Osteoblast (primary cell): ENCODE results near the gene INPP5A. TPM values are rescaled to one million over a fixed set of nuclear protein-coding genes. Genes with fewer than 3 reads are reported as not detected.

Experiments used
- DNase-seq: peaks from one replicate; pipeline ENCODE4 v3.0.0; 2011; ENCODE audit warnings: low spot score, mixed read lengths; ENCODE audit not compliant: insufficient read length; ENCODE audit errors: missing footprints
- H2AFZ ChIP-seq: 2 replicates; pipeline ENCODE4 v1.6.0; 2011; ENCODE audit warnings: mild to moderate bottlenecking, low read length
- H3K27ac ChIP-seq: 2 replicates; pipeline ENCODE4 v1.5.1; 2011; ENCODE audit warnings: mild to moderate bottlenecking, low read depth, low read length, moderate library complexity
- H3K27me3 ChIP-seq: 2 replicates; pipeline ENCODE4 v1.6.0; 2012; ENCODE audit warnings: mild to moderate bottlenecking, control low read depth, inconsistent platforms, low read length, moderate library complexity; ENCODE audit not compliant: insufficient read depth
- H3K36me3 ChIP-seq: 2 replicates; pipeline ENCODE4 v1.5.1; 2011; ENCODE audit warnings: mild to moderate bottlenecking, low read length, control low read depth, moderate library complexity; ENCODE audit not compliant: insufficient read depth
- H3K4me1 ChIP-seq: 2 replicates; pipeline ENCODE4 v1.5.1; 2011; ENCODE audit warnings: mild to moderate bottlenecking, low read length, control low read depth, moderate library complexity; ENCODE audit not compliant: insufficient read depth
- H3K4me2 ChIP-seq: 2 replicates; pipeline ENCODE4 v1.6.0; 2011; ENCODE audit warnings: mild to moderate bottlenecking, low read length; ENCODE audit not compliant: insufficient read depth
- H3K4me3 ChIP-seq: fragments of 200-600 bp; sonication (generic); 3 replicates; pipeline ENCODE4 v1.5.1; 2012; ENCODE audit warnings: mild to moderate bottlenecking, low read length, inconsistent platforms; ENCODE audit not compliant: insufficient read depth
- H3K79me2 ChIP-seq: 2 replicates; pipeline ENCODE4 v1.6.0; 2012; ENCODE audit warnings: mild to moderate bottlenecking, low read length, control low read depth, inconsistent platforms; ENCODE audit not compliant: insufficient read depth
- H3K9me3 ChIP-seq: 2 replicates; pipeline ENCODE4 v1.5.1; 2011; ENCODE audit warnings: low read depth, low read length, control low read depth
- H4K20me1 ChIP-seq: 2 replicates; pipeline ENCODE4 v1.6.0; 2012; ENCODE audit warnings: mild to moderate bottlenecking, low read length, control low read depth; ENCODE audit not compliant: insufficient read depth
- total RNA-seq: library from RNA; depleted of rRNA; stranded (reverse); fragments of >200 nt; gene quantifications from 2 replicates; pipeline ENCODE4 v1.2.3, GENCODE V29; 2012
- TF ChIP-seq, protein P1 (sequence below): IDR thresholded peaks from 2 replicates; pipeline ENCODE4 v1.5.1; 2011; ENCODE audit warnings: mild to moderate bottlenecking, low read depth, low read length, moderate library complexity; ENCODE audit errors: extremely low read depth

The INPP5A gene
- total RNA-seq, 1 donor: 22.8 TPM

DNA sequence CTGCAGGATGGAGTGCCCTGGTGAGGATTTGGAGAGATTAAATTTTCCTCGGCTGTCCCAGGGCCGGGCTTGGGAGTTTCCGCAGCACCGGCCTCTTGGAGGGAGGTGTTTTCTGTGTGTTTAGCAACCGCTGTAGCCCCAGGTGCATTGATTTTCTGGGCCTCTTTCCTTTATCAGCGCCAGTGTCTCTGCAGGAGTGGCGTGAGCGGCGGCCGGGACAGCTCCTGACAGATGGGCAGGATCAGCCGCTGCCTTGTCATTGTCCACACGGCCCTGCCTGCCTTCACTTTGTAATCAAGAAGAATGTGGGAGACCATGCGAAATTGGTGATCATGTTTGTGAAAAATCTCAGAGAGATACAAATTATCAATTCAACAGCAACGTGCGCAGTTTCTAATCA is 216.0 kb downstream of the INPP5A start:
- Histone ChIP-seq H3K4me2 (no peak overlapping the region), H2AFZ (no peak overlapping the region), H4K20me1 (no peaks in the 10 kb centered on the region), H3K79me2 (no peaks in the 10 kb centered on the region), H3K27me3 (no peaks in the 10 kb centered on the region), H3K27ac (no peak overlapping the region), H3K4me3 (no peak overlapping the region), H3K4me1 (no peaks in the 10 kb centered on the region), H3K36me3 (no peaks in the 10 kb centered on the region), H3K9me3 (no peaks in the 10 kb centered on the region)
- DNase-seq: no peak
- TF ChIP-seq, protein P1, sequence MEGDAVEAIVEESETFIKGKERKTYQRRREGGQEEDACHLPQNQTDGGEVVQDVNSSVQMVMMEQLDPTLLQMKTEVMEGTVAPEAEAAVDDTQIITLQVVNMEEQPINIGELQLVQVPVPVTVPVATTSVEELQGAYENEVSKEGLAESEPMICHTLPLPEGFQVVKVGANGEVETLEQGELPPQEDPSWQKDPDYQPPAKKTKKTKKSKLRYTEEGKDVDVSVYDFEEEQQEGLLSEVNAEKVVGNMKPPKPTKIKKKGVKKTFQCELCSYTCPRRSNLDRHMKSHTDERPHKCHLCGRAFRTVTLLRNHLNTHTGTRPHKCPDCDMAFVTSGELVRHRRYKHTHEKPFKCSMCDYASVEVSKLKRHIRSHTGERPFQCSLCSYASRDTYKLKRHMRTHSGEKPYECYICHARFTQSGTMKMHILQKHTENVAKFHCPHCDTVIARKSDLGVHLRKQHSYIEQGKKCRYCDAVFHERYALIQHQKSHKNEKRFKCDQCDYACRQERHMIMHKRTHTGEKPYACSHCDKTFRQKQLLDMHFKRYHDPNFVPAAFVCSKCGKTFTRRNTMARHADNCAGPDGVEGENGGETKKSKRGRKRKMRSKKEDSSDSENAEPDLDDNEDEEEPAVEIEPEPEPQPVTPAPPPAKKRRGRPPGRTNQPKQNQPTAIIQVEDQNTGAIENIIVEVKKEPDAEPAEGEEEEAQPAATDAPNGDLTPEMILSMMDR: no peak

- H3K36me3 ChIP-seq: no peaks in the 10 kb centered on the region
- H3K4me2 ChIP-seq: no peak overlapping the region
- TF ChIP-seq, protein P1: no peak
These were observed 216.5 kb downstream of the INPP5A start for GRCh38 chr10:132754071-132754470.

DNA sequence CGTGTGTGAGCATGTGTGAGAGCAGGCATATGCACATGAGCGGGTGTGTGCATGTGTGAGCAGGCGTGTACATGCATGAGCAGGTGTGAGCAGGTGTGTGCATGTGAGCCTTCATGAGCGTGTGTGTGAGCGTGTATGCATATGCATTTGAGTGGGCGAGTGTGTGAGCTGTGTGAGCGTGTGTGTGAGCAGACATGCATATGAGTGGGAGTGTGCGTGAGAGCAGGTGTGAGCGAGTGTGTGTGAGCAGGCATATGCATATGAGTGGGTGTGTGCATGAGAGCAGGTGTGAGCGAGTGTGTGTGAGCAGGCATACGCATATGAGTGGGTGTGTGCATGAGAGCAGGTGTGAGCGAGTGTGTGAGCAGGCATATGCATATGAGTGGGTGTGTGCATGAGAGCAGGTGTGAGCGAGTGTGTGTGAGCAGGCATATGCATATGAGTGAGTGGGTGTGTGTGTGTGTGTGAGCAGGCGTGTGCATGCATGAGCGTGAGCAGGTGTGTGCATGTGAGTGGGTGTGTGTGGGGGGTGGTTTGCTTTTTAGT is 217.7 kb downstream of the INPP5A start:
- Histone ChIP-seq H2AFZ (no peak overlapping the region), H3K4me1 (no peaks in the 10 kb centered on the region), H3K4me2 (no peak overlapping the region), H3K4me3 (no peak overlapping the region), H3K36me3 (no peaks in the 10 kb centered on the region), H4K20me1 (no peaks in the 10 kb centered on the region), H3K27me3 (no peaks in the 10 kb centered on the region), H3K79me2 (no peaks in the 10 kb centered on the region), H3K27ac (no peak overlapping the region), H3K9me3 (no peaks in the 10 kb centered on the region)
- TF ChIP-seq, protein P1: no peak
- DNase-seq: no peak

More at GRCh38 chr10:132754071-132754470, 216.5 kb downstream of the INPP5A start:
- no peaks in the 10 kb centered on the region for H4K20me1 ChIP-seq
- H3K4me3 ChIP-seq: no peak overlapping the region
- no peak overlapping the region for H3K27ac ChIP-seq
- H3K27me3 ChIP-seq: no peaks in the 10 kb centered on the region
- no peak overlapping the region for H2AFZ ChIP-seq
- H3K79me2 ChIP-seq: no peaks in the 10 kb centered on the region
- no peaks in the 10 kb centered on the region for H3K4me1 ChIP-seq
- H3K9me3 ChIP-seq: no peaks in the 10 kb centered on the region
- no peak for DNase-seq

- no peaks in the 10 kb centered on the region for H3K36me3 ChIP-seq
- H3K9me3 ChIP-seq: no peaks in the 10 kb centered on the region
- H3K27me3 ChIP-seq: no peaks in the 10 kb centered on the region
- no peak overlapping the region for H3K27ac ChIP-seq
- H3K79me2 ChIP-seq: no peaks in the 10 kb centered on the region
- no peak for DNase-seq
- no peaks in the 10 kb centered on the region for H4K20me1 ChIP-seq
- no peak overlapping the region for H3K4me2 ChIP-seq
- no peak overlapping the region for H3K4me3 ChIP-seq
- H2AFZ ChIP-seq: no peak overlapping the region
- TF ChIP-seq, protein P1: no peak
- no peaks in the 10 kb centered on the region for H3K4me1 ChIP-seq
These were observed 219.0 kb downstream of the INPP5A start for GRCh38 chr10:132756591-132756990.
